HK-2 (cell line): ENCODE data around the gene FBXL15.

Source experiments
- DNase-seq: peaks from one replicate; pipeline ENCODE4 v3.0.0-alpha.2; 2018; ENCODE audit not compliant: unreplicated experiment

The FBXL15 gene

DNA sequence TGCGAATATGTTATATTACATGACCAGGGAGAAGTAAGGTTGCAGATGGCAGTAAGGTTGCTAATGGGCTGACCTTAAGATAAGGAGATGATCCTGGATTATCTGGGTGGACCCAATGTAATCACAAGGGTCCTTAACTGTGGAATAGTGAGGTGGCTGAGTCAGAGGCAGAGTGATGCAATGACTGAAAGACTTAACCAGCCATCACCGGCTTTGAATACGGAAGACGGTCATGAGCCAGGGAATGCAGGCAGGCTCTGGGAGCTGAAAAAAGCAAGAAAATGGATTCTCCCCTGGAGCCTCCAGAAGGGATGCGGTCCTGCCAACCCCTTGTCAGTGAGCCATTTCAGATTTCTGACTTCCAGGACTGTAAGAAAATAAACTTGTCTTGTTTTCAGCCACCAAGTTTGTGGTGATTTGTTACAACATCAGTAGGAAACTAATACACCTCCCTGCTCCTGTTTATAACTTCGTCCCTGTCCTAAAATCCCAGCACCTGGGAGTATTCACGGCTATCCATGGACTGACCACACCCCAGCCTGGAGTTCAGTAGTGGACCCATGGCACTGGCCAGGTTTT lies 35.3 kb downstream of the FBXL15 start:
- DNase-seq: peak; percentile 71

- no peak for DNase-seq
These were observed 37.0 kb downstream of the FBXL15 start for GRCh38 chr10:102457591-102458150.

DNA sequence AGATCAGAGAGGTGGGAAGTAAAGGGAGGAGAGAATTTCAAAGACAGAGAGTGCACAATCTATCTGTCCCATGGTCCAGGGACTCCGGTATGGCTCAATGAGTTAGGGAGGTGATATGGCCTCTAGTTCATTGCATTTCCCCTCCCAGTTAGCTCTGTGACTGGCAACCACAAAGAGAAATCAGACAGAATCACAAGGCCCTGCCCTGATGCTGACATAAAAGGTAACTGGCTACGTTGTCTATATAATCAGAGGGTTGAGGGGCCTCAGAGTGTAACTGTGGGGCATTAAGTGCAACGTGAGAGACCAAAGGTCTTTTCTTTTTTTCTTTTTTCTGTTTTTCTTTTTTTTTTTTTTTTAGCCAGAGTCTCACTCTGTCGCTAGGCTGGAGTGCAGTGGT lies 38.0 kb downstream of the FBXL15 start:
- DNase-seq: no peak

DNA sequence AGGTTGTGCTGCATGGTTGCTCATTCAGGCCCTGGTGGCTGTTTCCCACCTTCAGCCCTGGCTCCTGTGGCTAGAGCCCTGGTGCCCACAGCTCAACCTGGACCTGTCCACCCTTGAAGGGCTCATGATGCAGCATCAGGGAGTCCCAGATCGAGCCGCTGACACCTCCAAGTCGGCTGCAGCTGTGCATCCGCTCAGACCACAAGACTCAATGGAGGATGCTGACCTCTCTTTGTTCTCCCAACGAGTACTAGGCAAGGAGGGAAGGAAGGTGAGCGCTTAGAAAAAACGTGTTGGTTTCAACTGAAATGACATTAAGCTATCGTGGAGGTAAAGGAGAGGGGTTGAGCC lies 40.2 kb downstream of the FBXL15 start:
- no peak for DNase-seq

- peak; percentile 98 for DNase-seq
These were observed 40.8 kb downstream of the FBXL15 start for GRCh38 chr10:102461187-102462054.

DNA sequence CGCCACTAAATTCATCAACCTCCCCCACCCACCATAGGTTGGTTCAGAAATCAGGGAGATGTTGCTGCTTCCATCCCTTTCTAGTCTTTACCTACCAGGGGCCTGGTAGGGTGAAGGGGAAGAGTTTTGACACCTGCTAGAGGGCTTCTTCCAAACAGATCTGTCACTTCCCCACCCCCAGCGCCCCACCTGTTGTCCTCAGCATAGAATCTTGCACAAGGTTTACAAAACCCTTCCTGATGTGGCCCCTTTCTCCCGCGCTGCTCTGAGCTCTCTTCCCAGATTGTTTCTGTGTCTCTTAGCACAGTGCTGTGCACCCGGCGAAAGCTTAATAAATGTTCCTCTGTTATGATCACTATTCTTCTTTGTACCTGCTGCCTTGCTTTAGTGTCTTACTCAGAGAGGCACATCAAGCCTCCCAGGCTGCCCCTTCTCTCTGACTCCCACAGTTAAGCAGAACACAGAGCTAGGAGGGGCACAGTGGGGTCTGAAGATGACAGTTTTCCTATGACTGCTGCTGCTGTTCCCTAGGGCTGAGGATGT lies 41.9 kb downstream of the FBXL15 start:
- DNase-seq: no peak

- DNase-seq: no peak
These were observed 43.3 kb downstream of the FBXL15 start for GRCh38 chr10:102463983-102464382.

DNA sequence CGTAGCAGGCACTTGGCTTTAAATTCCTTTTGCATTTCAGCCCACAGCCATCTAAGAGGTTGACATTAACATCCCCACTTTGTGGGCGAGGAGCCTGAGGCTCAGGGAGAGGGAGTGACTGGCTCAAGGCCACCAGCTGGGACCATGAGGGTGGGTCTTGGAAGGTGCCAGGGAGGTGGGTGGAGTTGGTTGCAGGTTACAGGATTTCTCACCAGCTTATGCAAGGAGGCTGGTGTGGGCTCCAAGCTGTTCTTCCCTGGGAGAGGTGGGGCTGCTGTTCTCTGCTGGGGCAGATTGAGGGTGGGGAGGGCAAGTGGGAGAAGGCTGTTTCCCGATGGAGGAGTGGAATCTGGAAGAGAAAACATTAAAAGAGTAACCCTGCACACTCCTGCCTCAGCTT lies 44.8 kb downstream of the FBXL15 start:
- DNase-seq: no peak

GRCh38 chr10:102467318-102467717 lies 46.7 kb downstream of the FBXL15 start:
- no peak for DNase-seq

- no peak for DNase-seq
These were observed 47.4 kb downstream of the FBXL15 start for GRCh38 chr10:102467971-102468438.

- DNase-seq: no peak
These were observed 48.0 kb downstream of the FBXL15 start for GRCh38 chr10:102468683-102469082.

DNA sequence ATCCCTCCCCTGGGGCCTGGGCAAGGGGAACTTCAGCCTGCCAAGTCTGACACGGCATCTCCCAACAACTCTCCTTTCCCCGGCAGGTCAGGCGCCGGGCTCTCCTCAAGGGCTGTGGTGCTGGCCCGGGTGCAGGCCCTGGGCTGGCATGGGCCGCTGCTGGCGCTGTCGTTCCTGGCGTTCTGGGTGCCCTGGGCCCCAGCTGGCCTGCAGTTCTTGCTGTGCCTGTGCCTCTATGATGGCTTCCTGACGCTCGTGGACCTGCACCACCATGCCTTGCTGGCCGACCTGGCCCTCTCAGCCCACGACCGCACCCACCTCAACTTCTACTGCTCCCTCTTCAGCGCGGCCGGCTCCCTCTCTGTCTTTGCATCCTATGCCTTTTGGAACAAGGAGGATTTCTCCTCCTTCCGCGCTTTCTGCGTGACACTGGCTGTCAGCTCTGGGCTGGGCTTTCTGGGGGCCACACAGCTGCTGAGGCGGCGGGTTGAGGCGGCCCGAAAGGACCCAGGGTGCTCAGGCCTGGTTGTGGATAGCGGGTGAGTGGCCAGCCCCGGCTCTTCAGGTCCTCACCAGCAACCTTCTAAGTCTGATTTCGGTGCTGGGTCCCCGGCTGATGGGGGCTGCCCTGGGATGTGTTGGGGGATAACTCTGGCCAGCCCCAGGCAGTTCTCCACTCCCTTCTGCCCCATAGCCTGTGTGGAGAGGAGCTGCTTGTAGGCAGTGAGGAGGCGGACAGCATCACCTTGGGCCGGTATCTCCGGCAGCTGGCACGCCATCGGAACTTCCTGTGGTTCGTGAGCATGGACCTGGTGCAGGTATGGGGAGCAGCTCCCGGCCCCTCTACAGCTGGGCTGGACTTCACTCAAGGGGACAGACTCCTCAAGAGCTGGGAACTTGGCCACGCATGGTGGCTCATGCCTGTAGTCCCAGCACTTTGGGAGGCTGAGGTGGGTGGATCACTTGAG lies 50.2 kb downstream of the FBXL15 start:
- DNase-seq: no peak
